AG20443 (cell line): ENCODE measurements around the gene STARD3.

Experiments
- DNase-seq: peaks from one replicate; pipeline ENCODE4 v3.0.0; 2012; ENCODE audit warnings: low spot score, mixed read lengths

Gene STARD3

GRCh38 chr17:39660397-39661385 is 23.7 kb downstream of the STARD3 start:
- no peak for DNase-seq

- DNase-seq, result no peak
Observed at GRCh38 chr17:39661744-39662541, 25.0 kb downstream of the STARD3 start.

GRCh38 chr17:39662551-39663339 is 25.8 kb downstream of the STARD3 start:
- DNase-seq, result no peak

- DNase-seq, result no peak
Observed at GRCh38 chr17:39663340-39663687, 26.4 kb downstream of the STARD3 start.

- DNase-seq, result peak; percentile 76
Observed at GRCh38 chr17:39663688-39664580, 27.0 kb downstream of the STARD3 start.

GRCh38 chr17:39664581-39665561 is 27.9 kb downstream of the STARD3 start, which contains the start of gene TCAP:
Gene TCAP, plus strand, starts transcription at chr17:39665349. Its CDS starts 11 bp downstream, at chr17:39665360.
- DNase-seq, result no peak

GRCh38 chr17:39665642-39666224 is 28.8 kb downstream of the STARD3 start:
- DNase-seq, result peak; percentile 46

- no peak for DNase-seq
Observed at GRCh38 chr17:39666231-39666600, 29.3 kb downstream of the STARD3 start.

GRCh38 chr17:39666601-39667261 is 29.8 kb downstream of the STARD3 start:
- DNase-seq, result no peak

- DNase-seq, result no peak
Observed at GRCh38 chr17:39667262-39667944, 30.5 kb downstream of the STARD3 start.

- peak; percentile 80 for DNase-seq
Observed at GRCh38 chr17:39667945-39668924, 31.3 kb downstream of the STARD3 start, which contains the start of gene PNMT. Gene PNMT, plus strand, starts transcription at chr17:39668453. Its CDS starts 23 bp downstream, at chr17:39668476.

- DNase-seq, result no peak
Observed at GRCh38 chr17:39669897-39670735, 33.2 kb downstream of the STARD3 start.

GRCh38 chr17:39670746-39671145 is 33.8 kb downstream of the STARD3 start:
- DNase-seq, result no peak

- DNase-seq, result peak; percentile 66
Observed at GRCh38 chr17:39671651-39672521, 34.9 kb downstream of the STARD3 start.
